KMS-11 (cell line): ENCODE data around the gene PHOSPHO1.
A peak's percentile ranks its signal among the peaks of the same experiment; 100 is the strongest.

Experiments
- H2AFZ ChIP-seq: fragments of 200-600 bp; sonication (generic); 2 replicates; pipeline ENCODE4 v1.6.1; 2016; ENCODE audit warnings: antibody characterized with exemption, mixed run types, low read depth
- H3K27ac ChIP-seq: fragments of 200-600 bp; sonication (generic); 2 replicates; pipeline ENCODE4 v1.6.1; 2016; ENCODE audit warnings: mild to moderate bottlenecking, mixed run types
- H3K27me3 ChIP-seq: fragments of 200-600 bp; sonication (generic); 2 replicates; pipeline ENCODE4 v1.6.1; 2017; ENCODE audit warnings: mild to moderate bottlenecking, low read depth, mixed run types, moderate library complexity; ENCODE audit not compliant: insufficient read depth
- H3K36me3 ChIP-seq: fragments of 200-600 bp; sonication (generic); 2 replicates; pipeline ENCODE4 v1.6.1; 2017; ENCODE audit warnings: mild to moderate bottlenecking, mixed run types; ENCODE audit not compliant: insufficient read depth
- H3K4me1 ChIP-seq: fragments of 200-600 bp; sonication (generic); 2 replicates; pipeline ENCODE4 v1.6.1; 2016; ENCODE audit warnings: mild to moderate bottlenecking, low read depth, mixed run types; ENCODE audit not compliant: poor library complexity, severe bottlenecking
- H3K4me2 ChIP-seq: fragments of 200-600 bp; sonication (generic); 2 replicates; pipeline ENCODE4 v1.7.0; 2016; ENCODE audit warnings: mild to moderate bottlenecking, mixed run types
- H3K4me3 ChIP-seq: fragments of 200-600 bp; sonication (generic); IDR thresholded peaks from 2 replicates; pipeline ENCODE4 v1.6.1; 2017; ENCODE audit warnings: low read depth, low read length, mixed read lengths; ENCODE audit not compliant: insufficient read depth
- H3K79me2 ChIP-seq: fragments of 200-600 bp; sonication (generic); 2 replicates; pipeline ENCODE4 v1.6.1; 2016; ENCODE audit warnings: low read depth, mixed run types; ENCODE audit not compliant: insufficient read depth
- H3K9ac ChIP-seq: fragments of 200-600 bp; sonication (generic); 2 replicates; pipeline ENCODE4 v1.6.1; 2016; ENCODE audit warnings: mild to moderate bottlenecking, mixed run types
- H4K20me1 ChIP-seq: fragments of 200-600 bp; sonication (generic); 2 replicates; pipeline ENCODE4 v1.6.1; 2016; ENCODE audit warnings: mild to moderate bottlenecking, mixed run types; ENCODE audit not compliant: insufficient read depth
- TF ChIP-seq, protein P1 (sequence below): fragments of 200-600 bp; sonication (generic); conservative IDR thresholded peaks from 2 replicates; pipeline ENCODE4 v1.6.1; 2017; ENCODE audit warnings: low read depth, mild to moderate bottlenecking, antibody characterized with exemption, low read length, moderate library complexity, mixed read lengths

Gene PHOSPHO1

DNA sequence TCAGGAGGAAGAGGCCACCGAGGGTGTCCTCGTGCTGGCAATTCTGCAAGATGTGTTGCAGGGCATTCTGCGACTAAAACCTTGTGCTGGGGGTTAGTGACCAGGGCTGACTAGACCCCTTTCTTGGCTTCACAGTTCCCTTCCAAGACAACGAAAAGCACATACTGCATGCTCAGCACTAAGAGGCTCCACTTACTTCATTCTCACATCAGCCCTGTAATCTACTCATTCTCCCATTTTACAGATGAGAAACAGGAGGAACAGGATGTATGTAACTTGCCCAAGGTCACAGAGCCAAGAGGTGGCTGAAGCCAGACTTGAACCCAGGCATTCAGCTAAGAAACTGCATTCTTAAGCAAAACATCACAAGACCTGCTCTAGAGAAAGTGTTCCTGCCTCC, 5.3 kb upstream of the PHOSPHO1 start:
- Histone ChIP-seq H3K79me2 (no peaks in the 10 kb centered on the region), H3K27ac (no peak overlapping the region), H3K36me3 (no peaks in the 10 kb centered on the region), H3K27me3 (peaks cover 10% of the 10 kb centered on the region; the same call in 1 of the 2 replicates), H3K4me2 (no peak overlapping the region), H4K20me1 (no peaks in the 10 kb centered on the region), H3K4me1 (peaks cover 7% of the 10 kb centered on the region), H2AFZ (no peak overlapping the region), H3K9ac (no peak overlapping the region), H3K4me3 (no peak overlapping the region)
- TF ChIP-seq, protein P1, sequence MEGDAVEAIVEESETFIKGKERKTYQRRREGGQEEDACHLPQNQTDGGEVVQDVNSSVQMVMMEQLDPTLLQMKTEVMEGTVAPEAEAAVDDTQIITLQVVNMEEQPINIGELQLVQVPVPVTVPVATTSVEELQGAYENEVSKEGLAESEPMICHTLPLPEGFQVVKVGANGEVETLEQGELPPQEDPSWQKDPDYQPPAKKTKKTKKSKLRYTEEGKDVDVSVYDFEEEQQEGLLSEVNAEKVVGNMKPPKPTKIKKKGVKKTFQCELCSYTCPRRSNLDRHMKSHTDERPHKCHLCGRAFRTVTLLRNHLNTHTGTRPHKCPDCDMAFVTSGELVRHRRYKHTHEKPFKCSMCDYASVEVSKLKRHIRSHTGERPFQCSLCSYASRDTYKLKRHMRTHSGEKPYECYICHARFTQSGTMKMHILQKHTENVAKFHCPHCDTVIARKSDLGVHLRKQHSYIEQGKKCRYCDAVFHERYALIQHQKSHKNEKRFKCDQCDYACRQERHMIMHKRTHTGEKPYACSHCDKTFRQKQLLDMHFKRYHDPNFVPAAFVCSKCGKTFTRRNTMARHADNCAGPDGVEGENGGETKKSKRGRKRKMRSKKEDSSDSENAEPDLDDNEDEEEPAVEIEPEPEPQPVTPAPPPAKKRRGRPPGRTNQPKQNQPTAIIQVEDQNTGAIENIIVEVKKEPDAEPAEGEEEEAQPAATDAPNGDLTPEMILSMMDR: no peak

GRCh38 chr17:49234509-49235080, 4.0 kb upstream of the PHOSPHO1 start:
- peaks cover 7% of the 10 kb centered on the region for H3K4me1 ChIP-seq
- TF ChIP-seq, protein P1: no peak
- H3K27me3 ChIP-seq: peaks cover 17% of the 10 kb centered on the region
- no peak overlapping the region for H2AFZ ChIP-seq
- H3K9ac ChIP-seq: no peak overlapping the region
- H3K36me3 ChIP-seq: no peaks in the 10 kb centered on the region
- no peak overlapping the region for H3K4me3 ChIP-seq
- no peak overlapping the region for H3K27ac ChIP-seq
- H4K20me1 ChIP-seq: no peaks in the 10 kb centered on the region
- H3K4me2 ChIP-seq: no peak overlapping the region
- H3K79me2 ChIP-seq: no peaks in the 10 kb centered on the region

DNA sequence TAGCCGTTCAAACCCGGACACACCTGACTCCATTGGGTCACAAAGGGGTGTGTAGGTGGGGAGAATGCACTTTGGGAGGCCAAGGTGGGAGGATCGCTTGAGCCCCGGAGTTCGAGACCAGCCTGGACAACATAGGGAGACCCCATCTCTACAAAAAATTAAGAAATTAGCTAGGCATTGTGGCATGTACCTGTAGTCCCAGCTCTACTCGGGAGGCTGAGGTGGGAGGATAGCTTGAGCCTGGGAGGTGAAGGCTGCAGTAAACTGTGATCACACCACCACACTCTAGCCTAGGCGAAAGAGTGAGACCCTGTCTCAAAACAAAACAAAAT, 942 bp upstream of the PHOSPHO1 start:
- H4K20me1 ChIP-seq: no peaks in the 10 kb centered on the region
- no peak overlapping the region for H3K27ac ChIP-seq
- TF ChIP-seq, protein P1: no peak
- H3K4me1 ChIP-seq: peaks cover 7% of the 10 kb centered on the region
- H3K79me2 ChIP-seq: no peaks in the 10 kb centered on the region
- no peak overlapping the region for H3K4me3 ChIP-seq
- peaks cover 26% of the 10 kb centered on the region for H3K27me3 ChIP-seq
- H3K9ac ChIP-seq: no peak overlapping the region
- no peaks in the 10 kb centered on the region for H3K36me3 ChIP-seq
- peak overlapping the region; percentile 71; the same call in 1 of the 2 replicates for H3K4me2 ChIP-seq
- peak overlapping the region; percentile 96; the same call in 1 of the 2 replicates for H2AFZ ChIP-seq

DNA sequence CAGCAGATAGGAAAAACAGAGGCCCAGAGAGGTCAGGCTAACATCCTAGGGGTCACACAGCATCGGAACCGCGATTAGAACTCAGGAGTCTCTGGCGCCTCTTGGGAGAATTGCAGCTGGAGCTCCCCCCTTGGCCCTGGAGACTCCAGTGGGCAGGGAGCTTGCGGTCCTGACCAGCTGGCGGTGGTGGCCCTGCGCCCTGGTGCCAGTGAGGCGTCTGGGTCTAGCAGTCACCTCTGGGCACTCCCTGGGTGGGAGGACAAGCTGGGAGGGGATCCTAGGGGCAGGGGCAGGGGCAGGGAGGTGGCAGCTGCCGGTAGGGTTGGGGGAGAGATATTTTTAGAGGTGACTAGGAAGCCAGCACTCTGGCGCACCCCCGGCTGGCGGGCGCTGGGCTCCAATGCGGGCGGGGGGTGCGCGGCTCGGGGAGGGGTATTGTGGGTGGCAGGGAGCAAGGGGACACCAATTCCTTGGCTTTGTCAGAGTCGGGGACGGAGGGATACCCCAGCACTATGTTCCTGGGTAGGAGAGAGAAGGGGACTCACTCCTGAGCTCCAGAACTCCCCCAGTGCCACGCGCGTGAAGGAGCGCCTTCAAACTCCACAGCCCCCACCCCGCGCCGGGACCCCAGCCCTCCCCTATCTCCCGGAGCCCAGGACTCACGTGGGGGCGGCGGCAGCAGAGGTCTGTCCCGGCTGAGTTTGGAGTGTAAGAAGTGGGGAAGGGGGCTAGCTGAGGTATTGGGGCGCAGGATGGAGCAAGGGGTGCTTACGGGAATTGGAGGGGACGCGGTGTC, 584 bp downstream of the PHOSPHO1 start:
- Histone ChIP-seq H3K9ac (peak overlapping the region; percentile 13; the same call in 1 of the 2 replicates), H3K27ac (no peak overlapping the region), H2AFZ (peak overlapping the region; percentile 96)

More for the DNA sequence above, 584 bp downstream of the PHOSPHO1 start:
- no peaks in the 10 kb centered on the region for H3K36me3 ChIP-seq
- TF ChIP-seq, protein P1: no peak
- H4K20me1 ChIP-seq: no peaks in the 10 kb centered on the region
- H3K4me1 ChIP-seq: peaks cover 7% of the 10 kb centered on the region
- no peak overlapping the region for H3K4me3 ChIP-seq
- H3K4me2 ChIP-seq: peak overlapping the region; percentile 71
- H3K79me2 ChIP-seq: no peaks in the 10 kb centered on the region
- H3K27me3 ChIP-seq: peaks cover 38% of the 10 kb centered on the region
